GM19025 (cell line): ENCODE measurements around the gene POLR2C.

Experiments used
- ATAC-seq: cut with Tn5 transposase; IDR thresholded peaks from one replicate; pipeline ENCODE4 v1.9.1; 2021; ENCODE audit warnings: mild to moderate bottlenecking, low read depth, moderate library complexity; ENCODE audit not compliant: unreplicated experiment

Gene POLR2C

GRCh38 chr16:57500578-57501111, 38.2 kb downstream of the POLR2C start:
- no peak for ATAC-seq

- no peak for ATAC-seq
Observed at GRCh38 chr16:57501492-57501891, 39.0 kb downstream of the POLR2C start.

GRCh38 chr16:57502048-57502775, 39.7 kb downstream of the POLR2C start:
- ATAC-seq, result no peak

GRCh38 chr16:57503366-57503765, 40.9 kb downstream of the POLR2C start:
- ATAC-seq, result no peak

GRCh38 chr16:57504001-57504400, 41.5 kb downstream of the POLR2C start:
- no peak for ATAC-seq

GRCh38 chr16:57504491-57504890, 42.0 kb downstream of the POLR2C start:
- ATAC-seq, result no peak

- ATAC-seq, result no peak
Observed at GRCh38 chr16:57505169-57505568, 42.7 kb downstream of the POLR2C start.

- ATAC-seq, result no peak
Observed at GRCh38 chr16:57507136-57508034, 44.9 kb downstream of the POLR2C start.

- ATAC-seq, result no peak
Observed at GRCh38 chr16:57508035-57508425, 45.6 kb downstream of the POLR2C start.

GRCh38 chr16:57509231-57509923, 46.9 kb downstream of the POLR2C start:
- ATAC-seq, result no peak

- no peak for ATAC-seq
Observed at GRCh38 chr16:57510016-57510871, 47.8 kb downstream of the POLR2C start.

GRCh38 chr16:57512296-57513001, 50.0 kb downstream of the POLR2C start:
- no peak for ATAC-seq

GRCh38 chr16:57513371-57514102, 51.1 kb downstream of the POLR2C start:
- no peak for ATAC-seq

- ATAC-seq, result no peak
Observed at GRCh38 chr16:57514371-57514770, 51.9 kb downstream of the POLR2C start.

GRCh38 chr16:57514791-57515600, 52.5 kb downstream of the POLR2C start:
- no peak for ATAC-seq

GRCh38 chr16:57516176-57516725, 53.8 kb downstream of the POLR2C start:
- no peak for ATAC-seq

GRCh38 chr16:57516773-57517172, 54.3 kb downstream of the POLR2C start:
- no peak for ATAC-seq
